Tibial nerve (tissue), 4 donors: ENCODE measurements around the gene NFASC.

Source experiments
- EP300 ChIP-seq, 2 donors: sonication (generic); formaldehyde crosslinking; IDR thresholded peaks; one replicate each; pipeline ENCODE4 v1.6.1; 2017; ENCODE audit warnings: antibody characterized with exemption in 2 of 2, mild to moderate bottlenecking in 1 of 2
- POLR2A ChIP-seq, 2 donors: fragments of 450-650 bp; IDR thresholded peaks; one replicate each; pipeline ENCODE4 v1.6.1; 2017; ENCODE audit warnings: antibody characterized with exemption in 2 of 2, mild to moderate bottlenecking in 2 of 2, moderate library complexity in 2 of 2
- TF ChIP-seq, protein P1 (sequence below), 5 experiments: fragments of 200-600 bp in 3 of 5; fragments of 450-650 bp in 2 of 5; sonication (generic) in 3 of 5; IDR thresholded peaks; one replicate each; pipeline ENCODE4 v1.5.1; 2016 to 2019; ENCODE audit warnings: antibody characterized with exemption in 5 of 5, mild to moderate bottlenecking in 3 of 5, moderate library complexity in 2 of 5

DNA sequence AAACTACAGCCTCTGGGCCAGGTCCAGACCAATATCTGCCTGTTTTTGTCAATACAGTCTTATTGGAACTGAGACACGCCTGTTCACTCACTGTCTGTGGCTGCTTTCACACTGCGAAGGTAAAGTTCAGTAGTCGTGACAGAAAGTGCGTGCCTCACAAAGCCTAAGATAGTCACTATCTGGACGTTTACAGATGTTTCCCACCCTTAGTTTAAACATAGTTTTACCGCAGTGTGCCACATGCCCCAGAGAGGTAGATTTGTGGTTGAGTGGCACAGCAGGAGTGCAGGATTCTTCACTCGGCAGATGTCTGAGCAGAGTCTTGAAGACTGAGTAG is 61.9 kb downstream of the NFASC start:
- TF ChIP-seq EP300 (IDR thresholded peaks at IDR 0.05) = no peak
- TF ChIP-seq POLR2A (IDR thresholded peaks at IDR 0.05) = no peak
- TF ChIP-seq, protein P1, sequence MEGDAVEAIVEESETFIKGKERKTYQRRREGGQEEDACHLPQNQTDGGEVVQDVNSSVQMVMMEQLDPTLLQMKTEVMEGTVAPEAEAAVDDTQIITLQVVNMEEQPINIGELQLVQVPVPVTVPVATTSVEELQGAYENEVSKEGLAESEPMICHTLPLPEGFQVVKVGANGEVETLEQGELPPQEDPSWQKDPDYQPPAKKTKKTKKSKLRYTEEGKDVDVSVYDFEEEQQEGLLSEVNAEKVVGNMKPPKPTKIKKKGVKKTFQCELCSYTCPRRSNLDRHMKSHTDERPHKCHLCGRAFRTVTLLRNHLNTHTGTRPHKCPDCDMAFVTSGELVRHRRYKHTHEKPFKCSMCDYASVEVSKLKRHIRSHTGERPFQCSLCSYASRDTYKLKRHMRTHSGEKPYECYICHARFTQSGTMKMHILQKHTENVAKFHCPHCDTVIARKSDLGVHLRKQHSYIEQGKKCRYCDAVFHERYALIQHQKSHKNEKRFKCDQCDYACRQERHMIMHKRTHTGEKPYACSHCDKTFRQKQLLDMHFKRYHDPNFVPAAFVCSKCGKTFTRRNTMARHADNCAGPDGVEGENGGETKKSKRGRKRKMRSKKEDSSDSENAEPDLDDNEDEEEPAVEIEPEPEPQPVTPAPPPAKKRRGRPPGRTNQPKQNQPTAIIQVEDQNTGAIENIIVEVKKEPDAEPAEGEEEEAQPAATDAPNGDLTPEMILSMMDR (IDR thresholded peaks at IDR 0.05) = no peak
